HG03066 (cell line): Measurements from ENCODE around the gene PBX2.
"Not testable (repeated sequence)": the region's sequence is repeated elsewhere in the genome, so short reads cannot be mapped to it uniquely, and the experiment has no call there.

ENCODE experiments used
- ATAC-seq: cut with Tn5 transposase; IDR thresholded peaks from one replicate; pipeline ENCODE4 v1.9.1; 2021; ENCODE audit warnings: low read depth; ENCODE audit not compliant: unreplicated experiment

PBX2 gene

DNA sequence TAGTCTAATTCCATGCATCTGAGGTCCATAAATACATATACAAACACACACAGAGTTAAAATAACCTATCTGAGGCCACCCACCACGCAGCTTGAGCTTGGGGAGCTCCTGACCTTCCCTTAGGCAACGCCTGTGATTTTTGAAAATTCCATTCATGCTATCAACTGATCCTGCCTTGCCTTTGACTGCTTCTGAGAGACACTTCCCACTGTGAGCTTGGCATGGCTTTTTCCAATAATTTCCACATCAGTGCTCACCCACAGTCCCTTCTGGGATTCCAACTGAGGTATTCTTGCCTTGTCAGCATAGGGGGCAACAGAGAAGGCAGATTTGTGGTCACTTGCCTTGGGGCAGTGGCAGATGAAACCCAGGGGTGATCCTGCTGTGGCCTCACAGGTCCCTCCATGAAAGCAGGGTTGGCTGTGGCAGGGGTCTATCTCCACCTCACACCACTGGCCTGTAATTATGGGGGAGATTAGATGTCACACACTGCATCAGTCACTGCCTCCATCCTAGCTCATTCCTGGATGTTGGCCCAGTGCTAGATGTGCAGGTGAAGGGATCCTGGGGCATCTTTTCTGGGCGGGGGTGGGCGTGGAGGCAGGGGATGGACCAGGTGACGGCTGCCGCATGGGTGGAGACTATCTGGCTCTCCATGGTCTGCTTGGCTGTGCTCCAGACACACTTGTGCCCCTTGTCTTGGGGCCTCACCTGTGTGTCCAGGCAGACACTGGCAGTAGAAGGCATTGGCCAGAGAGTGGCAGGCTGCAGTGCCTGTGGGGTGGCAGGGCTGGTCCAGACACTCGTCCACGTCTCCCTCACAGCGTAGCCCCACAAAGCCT lies 13.6 kb upstream of the PBX2 start:
- ATAC-seq = no peak

DNA sequence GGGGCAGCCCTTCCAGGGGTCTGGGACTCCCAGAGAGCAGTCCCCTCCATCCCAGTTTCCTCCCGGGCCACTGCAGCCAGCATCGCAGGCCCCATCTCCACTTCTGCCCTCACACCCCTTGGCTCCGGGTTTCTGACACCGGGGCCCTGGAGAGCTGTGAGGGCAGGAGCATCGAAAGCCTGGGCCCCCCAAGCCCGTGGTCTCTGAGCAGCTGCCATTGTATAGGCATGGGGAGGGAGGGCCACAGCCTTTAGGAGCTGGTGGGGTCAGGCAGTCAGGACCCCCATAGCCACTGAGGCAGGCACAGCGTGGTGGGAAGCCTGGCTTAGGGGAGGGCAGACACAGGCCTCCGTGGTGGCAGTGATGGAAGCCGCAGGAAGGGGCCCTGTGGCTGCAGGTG lies 12.2 kb upstream of the PBX2 start:
- no peak for ATAC-seq

DNA sequence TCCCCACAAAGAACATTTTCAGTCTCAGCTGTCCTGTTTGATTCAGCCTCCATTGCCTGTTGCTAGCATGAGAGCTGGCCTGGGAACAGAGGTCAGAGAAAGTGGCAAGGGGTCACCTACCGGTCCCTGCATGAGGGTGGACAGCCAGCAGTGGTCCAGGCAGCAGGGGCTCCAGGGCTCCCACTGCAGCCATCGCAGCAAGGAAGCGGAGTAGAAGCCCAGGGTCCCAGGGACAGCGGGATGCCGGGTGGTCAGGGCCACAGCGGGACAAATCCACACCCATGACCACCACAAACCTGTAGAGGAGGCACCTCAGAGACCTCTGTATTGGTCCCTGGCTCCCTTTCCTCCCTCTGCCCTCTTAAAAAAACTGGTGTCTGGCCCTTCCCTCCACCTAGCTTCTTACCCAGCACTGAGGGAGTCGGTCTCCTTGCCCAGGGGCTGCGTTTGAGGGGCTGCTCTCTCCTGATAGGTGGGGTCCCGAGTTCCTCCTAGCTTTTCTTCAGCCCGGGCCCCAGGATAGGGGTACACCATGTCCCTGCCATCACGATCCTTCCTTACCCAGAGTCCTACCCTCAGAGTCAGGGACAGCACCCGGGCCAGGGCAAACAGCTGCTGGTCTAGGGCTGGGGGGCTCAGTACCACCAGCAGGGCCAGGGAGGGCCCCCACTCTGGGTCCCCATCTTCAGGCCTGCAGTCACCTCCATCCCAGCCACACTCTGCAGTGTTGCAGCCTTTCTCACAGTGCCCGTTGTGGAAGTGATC lies 10.9 kb upstream of the PBX2 start:
- ATAC-seq = no peak

DNA sequence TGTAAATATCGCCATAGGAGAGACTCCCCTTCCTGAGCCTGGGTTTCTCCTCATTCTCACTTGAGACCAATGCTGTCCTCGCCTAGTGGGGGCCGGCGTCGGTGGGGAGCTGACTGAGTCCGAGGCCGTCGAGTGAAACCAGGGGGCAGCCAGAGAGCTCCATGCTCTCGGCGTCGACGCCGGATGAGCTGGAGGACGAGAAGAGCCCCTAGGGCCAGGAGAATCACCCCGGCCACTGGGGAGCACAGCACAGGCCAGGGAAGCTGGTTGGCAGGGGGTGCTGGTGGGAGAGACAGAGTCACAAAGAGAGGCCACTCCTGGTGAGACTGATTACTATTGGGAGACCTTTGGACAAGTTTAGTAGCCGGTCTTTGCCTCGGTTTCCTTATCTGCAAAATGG lies 8.9 kb upstream of the PBX2 start:
- no peak for ATAC-seq

DNA sequence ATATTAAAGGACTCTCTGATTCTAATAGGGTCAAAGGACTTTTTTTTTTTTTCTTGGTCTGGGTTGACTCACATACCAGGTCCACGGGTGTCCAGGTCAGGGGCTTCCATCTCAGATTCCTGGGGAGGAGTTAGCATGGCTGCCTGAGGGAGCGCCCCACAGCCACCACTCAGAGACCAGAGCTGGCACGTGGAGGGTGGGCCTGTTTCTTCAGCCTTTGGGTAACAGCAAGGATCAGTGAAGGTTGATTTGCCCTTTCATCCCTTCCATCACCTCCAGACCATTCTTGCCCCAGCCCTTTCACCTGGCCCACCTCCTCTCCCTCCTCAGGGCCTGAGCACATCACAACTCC lies 8.3 kb upstream of the PBX2 start:
- ATAC-seq = no peak

DNA sequence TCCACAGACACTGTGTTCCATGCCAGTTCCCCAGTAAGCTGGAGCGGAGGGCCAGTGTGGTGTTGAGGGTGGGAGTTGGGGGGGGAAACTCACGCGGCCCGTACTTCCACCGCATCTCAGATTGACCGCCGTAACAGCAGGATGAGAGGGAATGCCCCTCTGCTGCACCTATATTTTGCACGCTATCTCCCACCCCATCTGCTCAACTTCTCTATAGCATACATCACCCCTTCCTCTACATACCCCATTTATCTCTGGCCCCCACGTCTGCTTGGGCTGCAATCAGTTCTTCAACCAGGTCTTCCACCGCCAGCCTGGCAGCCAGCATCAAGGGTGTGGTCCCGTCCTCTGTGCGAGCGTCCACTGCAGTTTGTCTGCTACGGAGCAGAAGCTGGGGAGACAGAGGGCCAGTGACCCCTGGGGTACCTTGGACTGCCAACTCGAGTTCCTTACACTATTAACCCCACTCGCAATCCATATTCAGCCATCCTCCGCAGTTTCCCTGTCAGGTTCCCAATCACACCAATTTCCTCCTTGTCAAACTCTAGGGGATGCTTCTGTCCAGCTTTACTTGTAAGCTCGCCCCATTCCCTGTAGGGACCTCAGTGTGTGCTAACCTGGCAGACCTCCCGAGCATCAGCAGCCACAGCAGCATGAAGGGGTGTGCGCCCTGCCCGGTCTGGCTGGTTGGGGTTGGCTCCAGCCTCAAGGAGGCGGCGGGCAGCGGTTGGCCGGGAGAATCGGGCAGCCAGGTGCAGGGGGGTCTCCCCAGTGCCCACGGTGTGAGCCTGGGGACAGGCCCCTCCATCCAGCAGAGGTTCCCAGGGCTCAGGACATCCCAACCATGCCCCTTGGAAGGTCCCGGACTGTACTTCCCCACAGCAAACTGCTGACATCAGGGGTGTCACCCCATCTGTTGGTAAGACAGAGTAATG lies 6.9 kb upstream of the PBX2 start:
- no peak for ATAC-seq

DNA sequence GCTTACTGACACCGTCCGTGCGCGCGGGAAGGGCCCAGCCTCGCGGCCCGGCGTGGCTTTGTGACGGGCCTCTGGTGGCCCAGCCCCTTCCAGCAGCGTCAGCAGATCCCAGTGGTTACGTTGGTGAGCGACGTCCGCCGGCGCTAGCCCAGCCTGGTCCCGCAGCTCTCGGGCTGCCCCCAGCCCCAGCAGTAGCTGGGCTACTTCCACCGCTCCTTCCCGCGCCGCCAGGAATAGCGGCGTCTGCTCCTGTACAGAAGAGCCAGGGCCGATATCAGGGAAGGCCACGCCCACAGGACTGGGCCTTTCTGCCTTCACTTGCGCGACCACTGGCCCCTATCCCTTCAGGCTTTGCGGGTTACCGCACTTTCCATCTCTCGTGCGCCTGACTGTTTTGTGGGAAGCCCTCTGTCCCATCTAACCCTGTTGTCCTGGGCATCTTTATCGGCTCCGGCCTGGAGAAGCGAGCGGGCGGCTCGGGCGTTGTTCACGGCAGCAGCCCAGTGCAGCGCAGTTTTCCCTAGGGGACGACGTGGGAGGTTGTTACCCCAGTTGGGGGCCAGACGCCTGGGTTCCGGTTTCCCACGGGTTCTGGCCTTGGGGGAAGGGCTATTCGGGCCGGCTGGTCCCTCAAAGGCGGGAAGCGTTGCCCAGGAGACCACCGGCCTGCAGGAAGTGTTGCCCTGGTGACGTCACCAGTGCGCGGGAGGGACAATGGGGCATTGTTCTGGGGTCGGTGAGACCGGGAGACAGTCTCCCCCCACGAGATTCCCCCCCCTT lies 6.1 kb upstream of the PBX2 start:
- ATAC-seq = peak; percentile 65

DNA sequence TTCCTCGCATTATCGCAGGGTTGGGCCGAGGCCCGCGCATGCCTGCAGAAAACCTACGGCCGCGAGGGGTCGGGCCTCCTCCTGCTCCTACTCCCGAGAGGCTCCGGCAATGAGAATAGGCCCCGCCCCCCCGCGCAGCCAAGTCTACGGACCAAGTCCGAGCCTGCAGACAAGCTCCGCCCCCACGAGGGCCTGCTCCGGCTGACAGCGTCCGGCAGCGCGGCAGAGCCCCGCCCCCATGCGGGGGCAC lies 5.6 kb upstream of the PBX2 start:
- no peak for ATAC-seq

DNA sequence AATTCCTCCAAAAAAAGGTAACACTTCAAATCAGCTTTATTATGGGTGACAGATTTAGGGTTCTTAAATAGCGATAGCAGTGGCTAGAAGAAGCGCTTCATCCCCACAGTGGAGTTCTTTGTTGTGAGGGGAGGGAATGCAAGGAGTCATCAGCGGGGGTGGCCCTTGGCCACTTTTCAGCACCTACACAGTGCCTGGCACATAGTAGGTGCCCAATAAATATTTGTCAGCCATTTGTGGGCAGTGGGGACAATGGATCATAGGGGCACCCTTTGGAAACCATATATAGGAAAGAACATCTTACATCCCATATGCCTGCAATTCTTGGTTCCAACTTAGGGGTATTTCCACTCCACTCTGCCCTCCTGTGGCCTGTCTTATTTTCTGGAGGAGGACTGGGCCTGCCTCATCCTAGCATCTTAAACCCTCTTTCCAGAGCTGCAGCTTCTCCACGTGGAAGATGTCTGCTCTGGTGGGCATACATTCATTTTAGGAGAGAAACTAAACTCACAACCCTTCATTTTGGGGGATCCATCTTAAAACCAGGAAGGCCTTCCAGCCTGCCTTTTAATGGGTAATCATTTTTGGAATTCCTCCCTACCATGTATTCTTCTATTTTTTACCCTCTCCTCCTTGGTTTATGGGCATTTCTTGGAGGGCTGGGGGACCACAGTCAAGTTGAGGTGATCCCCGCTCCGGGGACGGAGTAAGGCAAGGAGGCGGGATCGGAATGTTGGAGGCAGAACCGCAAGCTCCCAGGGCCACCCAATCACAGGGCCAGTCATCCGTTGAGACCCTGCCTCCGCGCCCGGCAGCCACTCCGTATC lies 5.0 kb upstream of the PBX2 start:
- ATAC-seq = peak; percentile 70

DNA sequence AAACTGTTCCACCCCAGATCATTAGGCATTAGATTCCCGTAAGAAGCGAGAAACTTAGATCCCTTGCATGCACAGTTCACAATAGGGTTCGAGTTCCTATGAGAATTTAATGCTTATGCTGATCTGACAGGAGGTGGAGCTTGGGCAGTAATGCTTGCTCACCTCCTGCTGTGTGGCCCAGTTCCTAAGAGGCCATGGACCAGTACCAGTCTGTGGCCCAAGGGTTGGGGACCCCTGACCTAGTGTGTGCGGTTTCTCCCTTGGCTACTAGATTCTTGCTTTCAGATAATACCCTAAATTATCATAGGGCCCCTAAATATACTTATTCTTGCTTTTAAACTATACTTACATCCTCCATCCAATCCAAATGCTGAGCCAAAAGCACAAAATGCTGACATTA lies 4.4 kb upstream of the PBX2 start:
- no peak for ATAC-seq

DNA sequence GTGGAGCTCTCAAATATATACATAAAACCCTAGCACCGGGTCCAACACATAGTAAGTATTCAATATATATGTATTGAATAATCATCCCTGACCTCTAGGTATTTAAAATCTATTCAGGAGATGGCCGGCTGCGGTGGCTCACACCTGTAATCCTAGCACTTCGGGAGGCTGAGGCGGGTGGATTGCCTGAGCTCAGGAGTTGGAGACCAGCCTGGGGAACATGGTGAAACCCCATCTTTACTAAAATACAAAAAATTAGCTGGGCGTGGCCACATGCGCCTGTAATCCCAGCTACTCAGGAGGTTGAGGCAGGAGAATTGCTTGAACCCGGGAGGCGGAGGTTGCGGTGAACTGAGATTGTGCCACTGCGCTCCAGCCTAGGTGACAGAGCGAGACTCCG lies 3.1 kb upstream of the PBX2 start:
- not testable (repeated sequence) for ATAC-seq

DNA sequence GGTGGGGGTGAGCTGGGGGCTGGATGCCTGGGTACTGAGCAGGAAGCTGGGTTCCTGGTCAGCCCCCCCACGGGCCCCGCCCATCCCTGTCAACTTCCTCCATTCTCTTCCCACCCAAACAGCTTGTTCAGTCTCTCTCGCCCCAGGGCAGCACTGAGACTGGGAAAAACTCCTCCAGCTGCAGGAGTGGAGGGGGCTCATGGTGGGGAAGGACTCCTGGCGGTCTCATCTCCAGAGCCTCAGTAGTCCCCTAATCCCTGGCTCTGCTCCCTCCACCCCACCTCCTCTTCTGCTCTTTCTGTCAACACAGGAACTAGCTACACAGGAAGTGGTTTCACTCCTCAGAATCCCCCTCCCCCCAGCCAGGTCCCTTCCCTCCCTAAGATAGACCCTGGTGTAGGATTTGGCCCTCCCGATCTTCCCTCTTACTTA lies 2.6 kb upstream of the PBX2 start, which contains the start of gene GPSM3:
GPSM3 (minus strand) TSS at position 36 of the 432 bp plus-strand sequence. CDS start 130 bp downstream, outside the sequence.
- no peak for ATAC-seq

DNA sequence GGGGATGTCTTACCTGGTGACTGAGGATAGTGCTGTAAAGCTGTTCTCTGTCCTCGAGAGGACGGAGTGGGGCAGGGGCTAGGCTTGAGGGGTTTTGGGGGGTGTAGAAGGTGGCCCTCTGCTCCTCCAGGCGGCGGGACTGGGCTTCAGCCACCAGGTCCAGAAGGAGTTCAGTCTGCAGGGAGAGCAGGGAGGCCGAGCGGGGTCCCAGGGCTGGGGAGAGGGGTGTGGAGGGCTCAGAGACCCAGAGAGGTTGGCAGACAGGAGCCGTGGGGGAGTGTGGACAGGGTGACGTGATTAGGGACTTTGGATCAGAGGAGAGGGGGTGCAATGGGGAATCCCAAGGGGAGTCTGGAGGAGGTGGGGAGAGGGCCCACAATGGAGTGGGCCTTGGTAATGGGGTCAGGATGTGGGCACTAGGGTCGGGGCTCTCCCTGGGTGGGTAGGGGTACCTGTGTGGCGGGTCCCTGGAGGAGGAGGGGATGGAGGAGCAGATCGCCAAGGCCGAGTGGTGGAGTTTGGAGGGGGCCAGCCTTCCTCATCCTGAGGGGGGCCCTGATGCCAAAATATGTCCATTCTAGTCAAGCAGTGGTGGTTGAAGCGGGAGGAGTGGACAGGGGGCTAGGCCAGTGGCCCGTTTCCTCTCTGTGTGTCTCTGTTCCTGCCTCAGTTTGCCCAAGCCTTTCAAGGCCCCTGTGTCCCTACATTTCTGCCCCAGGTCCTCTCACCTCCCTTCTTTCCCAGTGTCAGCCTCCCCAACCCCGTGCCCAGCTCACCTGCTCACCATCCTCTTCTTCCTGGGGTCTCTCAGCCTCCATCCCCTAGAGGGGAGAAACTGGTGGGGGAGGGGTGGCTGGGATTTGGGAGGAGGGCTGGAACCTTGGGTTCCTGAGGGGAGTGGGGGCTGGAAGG lies 1.9 kb upstream of the PBX2 start:
- ATAC-seq = no peak

DNA sequence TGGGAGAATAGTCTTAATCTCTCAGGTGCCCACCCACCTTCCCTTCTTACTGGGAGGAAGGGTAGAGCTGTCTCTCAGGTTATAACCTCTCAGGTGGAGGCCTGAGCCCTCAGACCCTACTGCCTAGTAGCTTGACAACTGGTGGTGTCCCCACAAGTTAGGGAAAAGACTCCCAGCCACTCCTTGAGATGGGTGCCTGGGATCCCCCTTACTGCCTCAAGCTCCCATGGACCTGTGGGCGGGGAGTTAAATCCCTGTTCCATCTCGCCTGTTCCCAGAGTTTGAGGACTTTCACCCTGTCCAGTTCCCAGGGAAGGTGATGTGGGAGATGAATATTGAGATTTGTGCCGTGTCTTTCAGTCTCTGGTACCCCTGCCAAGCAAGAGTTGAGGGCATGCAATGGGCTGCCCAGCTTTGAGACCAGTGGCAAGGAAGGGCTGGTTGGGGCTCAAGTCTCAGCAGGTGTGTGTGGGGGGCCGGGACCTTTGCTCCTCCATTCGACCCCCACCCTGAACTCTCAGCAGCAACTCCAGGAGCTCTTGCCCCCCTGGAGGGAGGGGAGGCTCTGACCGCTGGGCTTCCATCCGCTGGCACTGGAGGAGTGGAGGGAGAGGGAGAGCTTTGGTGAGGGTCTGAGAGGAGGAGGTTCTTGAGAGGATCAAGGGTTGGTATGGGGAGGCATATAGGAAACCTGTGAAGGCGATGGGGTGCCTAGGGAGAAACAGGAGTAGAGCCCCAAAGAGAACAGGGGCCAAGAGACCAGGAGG lies 1.1 kb upstream of the PBX2 start:
- ATAC-seq = no peak

DNA sequence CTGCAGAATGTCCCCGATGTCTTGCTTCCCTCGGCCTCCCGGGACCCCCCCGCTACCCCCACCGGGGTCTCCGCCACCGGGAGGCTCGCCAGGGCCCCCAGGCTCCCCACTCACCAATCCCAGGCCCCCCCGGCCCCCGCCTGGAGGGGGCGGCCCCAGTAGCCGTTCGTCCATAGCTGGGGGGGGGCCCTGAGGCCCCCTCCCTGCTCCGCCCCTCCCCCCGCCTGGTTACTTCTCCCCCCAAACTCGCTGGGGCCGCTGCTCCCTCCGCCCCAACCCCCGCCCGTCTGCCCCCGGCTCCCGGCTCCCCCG lies 304 bp downstream of the PBX2 start:
- no peak for ATAC-seq

DNA sequence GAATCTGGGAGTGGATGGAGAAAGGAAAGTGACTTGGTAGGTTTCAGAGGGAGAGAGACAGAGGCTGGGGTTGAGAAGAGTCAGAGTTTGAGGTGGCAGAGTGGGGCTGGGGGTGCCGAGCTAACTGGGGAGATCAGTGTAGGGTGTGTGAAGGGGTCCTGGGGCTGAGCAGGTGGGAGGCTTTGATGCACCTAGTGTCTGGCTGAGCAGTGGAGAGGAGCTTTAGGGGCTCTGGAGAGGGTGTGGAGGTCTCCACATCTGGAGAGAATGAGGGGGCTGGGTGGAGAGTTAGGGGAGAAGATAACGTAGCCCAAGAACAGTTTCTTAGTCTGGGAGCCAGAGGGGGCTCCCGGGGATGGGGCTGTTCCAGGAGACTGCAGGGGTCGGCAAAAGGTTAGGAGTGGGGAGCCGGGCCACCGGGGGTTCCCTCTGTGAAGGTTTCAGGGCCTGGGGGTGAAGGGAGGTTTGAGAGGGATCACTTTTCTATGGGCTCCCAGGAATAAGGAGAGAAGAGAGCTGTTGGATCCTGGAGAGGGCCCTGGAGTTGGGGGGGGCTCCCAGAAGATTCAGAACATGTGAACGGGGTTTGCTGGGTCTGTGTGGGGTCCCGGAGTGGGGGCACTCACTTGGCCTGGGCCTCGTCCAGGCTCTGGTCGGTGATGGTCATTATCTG lies 797 bp downstream of the PBX2 start:
- ATAC-seq = no peak

DNA sequence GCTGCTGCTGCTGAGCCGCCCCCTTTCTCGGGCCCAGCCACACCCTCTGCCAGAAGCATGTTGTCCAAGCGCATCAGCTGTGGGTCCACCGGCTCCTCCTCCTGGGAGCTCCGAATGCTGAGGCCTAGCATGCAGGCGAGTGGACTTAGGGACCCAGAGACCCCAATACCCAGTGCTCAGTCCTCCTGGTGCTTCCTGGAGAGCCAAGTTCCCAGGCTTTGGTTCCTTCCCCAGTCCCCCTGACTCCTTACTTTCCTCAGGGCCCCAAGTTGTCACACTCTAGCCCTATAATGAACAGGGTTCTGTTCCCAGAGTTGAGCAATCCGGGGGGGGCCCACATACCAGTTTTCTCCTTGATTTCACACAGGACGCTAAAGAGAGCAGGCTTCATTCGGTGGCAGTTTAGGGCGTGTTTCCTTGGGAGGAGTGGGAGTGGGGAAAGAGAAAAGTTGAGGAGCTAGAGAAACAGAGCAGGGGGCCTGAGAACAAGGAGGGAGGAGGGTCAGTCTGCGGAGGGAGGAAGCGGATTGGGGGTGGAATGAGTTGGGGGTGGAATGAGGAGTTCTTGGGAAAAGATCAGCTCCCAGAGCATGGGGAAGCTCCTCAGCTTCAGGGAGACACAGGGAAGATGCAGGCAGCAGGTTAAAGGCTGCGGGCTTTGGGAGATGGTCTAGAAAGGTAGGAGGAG lies 1.5 kb downstream of the PBX2 start:
- ATAC-seq = no peak
